Measurements from ENCODE around the gene NOP9. TPM values are rescaled to one million over a fixed set of nuclear protein-coding genes. Genes with fewer than 3 reads are reported as not detected.
A peak's percentile ranks its signal among the peaks of the same experiment; 100 is the strongest.

The NOP9 gene
- total RNA-seq, 1 donor from 2014 or later: 14.8 TPM

DNA sequence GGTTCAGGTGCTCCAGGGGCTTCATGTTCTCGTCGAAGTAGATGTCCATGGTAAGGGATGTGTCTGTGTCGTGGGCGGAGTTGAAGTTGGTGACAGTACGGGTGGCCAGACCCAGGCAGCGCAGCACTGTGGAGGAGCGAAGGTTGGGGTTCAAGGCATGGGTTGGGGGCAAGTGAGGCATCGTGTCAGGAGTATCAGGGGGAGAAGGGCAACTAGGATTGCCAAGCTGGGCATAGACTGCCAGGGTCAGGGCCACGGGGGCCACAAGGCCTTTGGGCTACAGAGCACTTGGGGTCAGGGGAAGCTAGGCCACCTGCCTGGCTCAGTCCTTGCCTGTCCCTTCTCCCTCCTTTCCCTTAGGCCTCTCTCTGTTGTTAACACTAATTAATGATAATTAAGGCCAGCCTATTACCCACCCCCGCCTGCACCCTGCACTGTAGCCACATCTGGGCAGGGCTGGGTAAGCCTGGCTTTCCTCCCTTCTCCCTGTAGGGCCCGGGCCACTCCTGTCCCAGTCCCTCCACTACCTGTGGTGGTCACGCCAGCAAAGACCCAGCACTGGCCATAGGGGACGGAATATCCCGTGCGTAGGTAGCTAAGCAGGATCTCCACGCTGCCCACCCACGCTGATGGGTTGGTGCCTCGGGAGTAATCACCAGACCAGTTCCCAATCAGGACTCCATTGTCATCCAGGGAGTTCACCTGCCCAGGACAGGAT is 40.9 kb upstream of the NOP9 start:
- H3K79me2 ChIP-seq (ENCODE audit: low read depth): no peaks in the 10 kb centered on the region
- H3K27ac ChIP-seq: no peak overlapping the region
- no peaks in the 10 kb centered on the region for H3K36me3 Mint-ChIP-seq
- H2AFZ ChIP-seq (replicated peaks): no peak overlapping the region
- no peaks in the 10 kb centered on the region for H3K9me3 Mint-ChIP-seq
- no peak overlapping the region for H3K4me2 ChIP-seq
- no peak for DNase-seq (ENCODE audit: low spot score)
- H3K9me3 ChIP-seq (ENCODE audit: low read depth): no peaks in the 10 kb centered on the region
- no peaks in the 10 kb centered on the region for H3F3A ChIP-seq (ENCODE audit: low read depth)
- H3K4me1 Mint-ChIP-seq: no peaks in the 10 kb centered on the region
- no peaks in the 10 kb centered on the region for H4K20me1 ChIP-seq (ENCODE audit: low read depth)
- TF ChIP-seq, protein P1, sequence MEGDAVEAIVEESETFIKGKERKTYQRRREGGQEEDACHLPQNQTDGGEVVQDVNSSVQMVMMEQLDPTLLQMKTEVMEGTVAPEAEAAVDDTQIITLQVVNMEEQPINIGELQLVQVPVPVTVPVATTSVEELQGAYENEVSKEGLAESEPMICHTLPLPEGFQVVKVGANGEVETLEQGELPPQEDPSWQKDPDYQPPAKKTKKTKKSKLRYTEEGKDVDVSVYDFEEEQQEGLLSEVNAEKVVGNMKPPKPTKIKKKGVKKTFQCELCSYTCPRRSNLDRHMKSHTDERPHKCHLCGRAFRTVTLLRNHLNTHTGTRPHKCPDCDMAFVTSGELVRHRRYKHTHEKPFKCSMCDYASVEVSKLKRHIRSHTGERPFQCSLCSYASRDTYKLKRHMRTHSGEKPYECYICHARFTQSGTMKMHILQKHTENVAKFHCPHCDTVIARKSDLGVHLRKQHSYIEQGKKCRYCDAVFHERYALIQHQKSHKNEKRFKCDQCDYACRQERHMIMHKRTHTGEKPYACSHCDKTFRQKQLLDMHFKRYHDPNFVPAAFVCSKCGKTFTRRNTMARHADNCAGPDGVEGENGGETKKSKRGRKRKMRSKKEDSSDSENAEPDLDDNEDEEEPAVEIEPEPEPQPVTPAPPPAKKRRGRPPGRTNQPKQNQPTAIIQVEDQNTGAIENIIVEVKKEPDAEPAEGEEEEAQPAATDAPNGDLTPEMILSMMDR (IDR thresholded peaks at IDR 0.05): no peak
- no peak for TF ChIP-seq EZH2phosphoT487 (IDR thresholded peaks at IDR 0.05)
- TF ChIP-seq EZH2 (IDR thresholded peaks at IDR 0.05): no peak
- H3K27ac Mint-ChIP-seq: no peak overlapping the region
- peaks cover 4% of the 10 kb centered on the region for H3K27me3 Mint-ChIP-seq (ENCODE audit: insufficient read depth, low read depth)
- H3K4me3 ChIP-seq: no peak overlapping the region
- H3K4me3 Mint-ChIP-seq: no peak overlapping the region
- H3K9ac ChIP-seq: no peak overlapping the region
- no peaks in the 10 kb centered on the region for H3K36me3 ChIP-seq
- H3K4me1 ChIP-seq: no peaks in the 10 kb centered on the region
- no peaks in the 10 kb centered on the region for H3K27me3 ChIP-seq

DNA sequence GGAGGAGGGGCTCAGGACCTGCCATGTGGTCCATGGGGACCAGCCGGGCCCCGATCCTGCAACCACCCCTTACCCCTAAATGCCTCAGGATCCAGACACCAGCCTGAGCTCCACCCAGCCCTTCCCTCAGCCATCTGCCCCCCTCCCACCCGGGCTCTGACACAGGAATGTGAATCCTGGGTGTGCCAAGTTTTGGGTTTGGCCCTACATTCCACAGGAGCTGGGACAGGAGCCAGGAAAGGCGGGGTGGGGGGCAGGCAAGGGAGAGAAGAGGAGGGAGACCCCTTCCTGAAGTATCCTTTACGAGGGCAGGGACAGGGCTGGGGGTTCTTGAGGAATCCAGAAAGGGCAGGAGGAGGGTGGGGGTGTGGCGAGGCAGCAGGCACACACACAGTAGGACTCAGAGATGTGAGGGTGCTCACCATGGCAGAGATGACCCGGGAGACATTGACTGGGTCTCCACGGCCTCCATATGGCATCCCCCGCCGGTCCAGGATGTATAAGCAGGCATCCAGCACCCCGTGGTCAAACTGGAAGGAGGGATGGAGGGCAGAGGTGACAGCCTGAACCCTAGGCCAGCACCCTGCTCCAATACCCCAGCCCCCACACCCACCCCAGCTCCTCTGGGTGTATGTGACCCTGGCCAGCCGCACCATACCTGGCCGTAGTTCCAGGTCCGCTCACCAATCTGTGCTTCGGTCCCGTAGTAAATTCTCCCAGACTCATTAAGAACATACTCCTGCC is 40.2 kb upstream of the NOP9 start:
- no peaks in the 10 kb centered on the region for H3K9me3 ChIP-seq (ENCODE audit: low read depth)
- H3K4me1 ChIP-seq: no peaks in the 10 kb centered on the region
- no peaks in the 10 kb centered on the region for H4K20me1 ChIP-seq (ENCODE audit: low read depth)
- H3F3A ChIP-seq (ENCODE audit: low read depth): no peaks in the 10 kb centered on the region
- no peak for DNase-seq (ENCODE audit: low spot score)
- no peak overlapping the region for H2AFZ ChIP-seq (replicated peaks)
- Mint-ChIP-seq H3K36me3 (no peaks in the 10 kb centered on the region), H3K27me3 (ENCODE audit: insufficient read depth, low read depth) (peaks cover 2% of the 10 kb centered on the region), H3K4me1 (no peaks in the 10 kb centered on the region), H3K9me3 (no peaks in the 10 kb centered on the region), H3K27ac (no peak overlapping the region), H3K4me3 (no peak overlapping the region)
- no peak overlapping the region for H3K9ac ChIP-seq
- no peaks in the 10 kb centered on the region for H3K27me3 ChIP-seq
- H3K36me3 ChIP-seq: no peaks in the 10 kb centered on the region
- no peak overlapping the region for H3K4me2 ChIP-seq
- TF ChIP-seq EZH2 (IDR thresholded peaks at IDR 0.05) (no peak), EZH2phosphoT487 (IDR thresholded peaks at IDR 0.05) (no peak)
- TF ChIP-seq, protein P1 (IDR thresholded peaks at IDR 0.05): no peak
- H3K79me2 ChIP-seq (ENCODE audit: low read depth): no peaks in the 10 kb centered on the region
- H3K4me3 ChIP-seq: no peak overlapping the region
- H3K27ac ChIP-seq: no peak overlapping the region

DNA sequence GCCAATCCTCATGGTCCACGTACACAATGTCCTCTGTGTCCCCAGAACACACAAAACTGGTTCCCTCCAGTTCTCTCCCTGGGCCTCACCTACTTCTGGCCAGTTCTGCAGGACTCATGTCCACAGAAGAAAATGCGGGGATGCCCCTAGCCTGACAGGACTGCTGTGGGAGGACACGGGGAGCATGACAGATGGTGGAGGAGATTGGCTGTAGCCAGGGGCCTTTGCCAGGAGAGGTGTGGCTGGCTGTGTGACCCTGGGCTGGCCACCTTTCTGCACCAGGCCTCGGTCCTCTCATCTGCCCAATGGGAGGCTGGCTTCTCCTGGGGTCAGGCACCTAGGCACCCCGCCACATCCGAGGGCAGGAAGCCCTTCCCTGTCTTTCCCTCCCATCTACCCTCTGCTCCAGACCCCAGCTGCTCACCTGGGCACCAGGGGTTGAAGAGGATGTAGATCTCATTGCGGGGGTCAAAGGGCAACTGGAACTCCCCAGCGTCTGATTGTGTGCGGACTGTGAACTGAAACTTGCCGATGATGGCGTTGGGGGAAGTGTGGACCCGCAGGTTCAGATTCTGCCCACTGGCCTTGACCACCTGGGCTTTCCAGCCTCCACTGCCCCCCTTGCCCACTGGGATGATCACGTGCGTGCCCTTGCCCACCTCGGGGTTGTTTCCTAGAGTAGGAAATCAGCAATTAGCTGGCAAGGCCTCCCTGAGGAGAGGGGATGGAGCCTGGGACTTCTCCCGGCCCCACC is 39.4 kb upstream of the NOP9 start:
- no peaks in the 10 kb centered on the region for H3K36me3 Mint-ChIP-seq
- no peak overlapping the region for H3K4me2 ChIP-seq
- no peak for DNase-seq (ENCODE audit: low spot score)
- no peaks in the 10 kb centered on the region for H3K4me1 ChIP-seq
- H3K79me2 ChIP-seq (ENCODE audit: low read depth): no peaks in the 10 kb centered on the region
- H3K4me3 Mint-ChIP-seq: no peak overlapping the region
- H3K4me3 ChIP-seq: no peak overlapping the region
- TF ChIP-seq EZH2phosphoT487 (IDR thresholded peaks at IDR 0.05) (no peak), EZH2 (IDR thresholded peaks at IDR 0.05) (no peak)
- TF ChIP-seq, protein P1 (IDR thresholded peaks at IDR 0.05): no peak
- no peaks in the 10 kb centered on the region for H3K36me3 ChIP-seq
- H3K9me3 Mint-ChIP-seq: no peaks in the 10 kb centered on the region
- peak overlapping the region; percentile 13 for H3K9ac ChIP-seq
- H4K20me1 ChIP-seq (ENCODE audit: low read depth): no peaks in the 10 kb centered on the region
- no peaks in the 10 kb centered on the region for H3K4me1 Mint-ChIP-seq
- peaks cover 2% of the 10 kb centered on the region for H3K27me3 Mint-ChIP-seq (ENCODE audit: insufficient read depth, low read depth)
- no peak overlapping the region for H3K27ac Mint-ChIP-seq
- no peaks in the 10 kb centered on the region for H3F3A ChIP-seq (ENCODE audit: low read depth)
- H3K9me3 ChIP-seq (ENCODE audit: low read depth): no peaks in the 10 kb centered on the region
- no peak overlapping the region for H2AFZ ChIP-seq (replicated peaks)
- H3K27ac ChIP-seq: no peak overlapping the region
- no peaks in the 10 kb centered on the region for H3K27me3 ChIP-seq
